ENCODE measurements around the gene ATP6V1E1.
A peak's percentile ranks its signal among the peaks of the same experiment; 100 is the strongest.
"Not testable (repeated sequence)": the region's sequence is repeated elsewhere in the genome, so short reads cannot be mapped to it uniquely, and the experiment has no call there.

ATP6V1E1 gene

DNA sequence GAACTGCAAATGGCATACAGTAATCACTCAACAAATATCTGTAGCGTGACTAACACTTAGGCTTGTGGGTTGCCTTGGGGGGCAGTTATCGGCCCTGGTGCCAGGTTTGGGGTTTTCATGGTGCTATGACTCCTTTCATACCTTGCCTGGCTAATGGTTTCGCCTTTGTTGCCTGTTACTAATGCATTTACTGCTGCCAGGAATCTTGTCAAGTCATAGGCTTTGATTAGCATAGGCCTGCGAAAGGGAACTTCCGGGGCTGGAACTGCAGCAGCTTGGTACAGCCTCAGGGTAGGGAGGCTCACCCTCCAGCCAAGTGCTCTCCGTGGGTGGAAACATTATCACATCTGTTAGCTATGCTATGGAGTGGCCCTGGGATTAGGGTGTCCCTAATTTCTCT is 52.1 kb downstream of the ATP6V1E1 start:
- Histone ChIP-seq H3K27me3 (no peaks in the 10 kb centered on the region), H3K36me3 (no peaks in the 10 kb centered on the region), H4K20me1 (no peaks in the 10 kb centered on the region), H3K4me1 (peaks cover 13% of the 10 kb centered on the region), H3K4me3 (no peak overlapping the region), H3K4me2 (no peak overlapping the region), H3K9ac (no peak overlapping the region), H3K9me3 (no peaks in the 10 kb centered on the region), H3K27ac (no peak overlapping the region)
- TF ChIP-seq Cebpa-rat (IDR thresholded peaks at IDR 0.05): no peak

DNA sequence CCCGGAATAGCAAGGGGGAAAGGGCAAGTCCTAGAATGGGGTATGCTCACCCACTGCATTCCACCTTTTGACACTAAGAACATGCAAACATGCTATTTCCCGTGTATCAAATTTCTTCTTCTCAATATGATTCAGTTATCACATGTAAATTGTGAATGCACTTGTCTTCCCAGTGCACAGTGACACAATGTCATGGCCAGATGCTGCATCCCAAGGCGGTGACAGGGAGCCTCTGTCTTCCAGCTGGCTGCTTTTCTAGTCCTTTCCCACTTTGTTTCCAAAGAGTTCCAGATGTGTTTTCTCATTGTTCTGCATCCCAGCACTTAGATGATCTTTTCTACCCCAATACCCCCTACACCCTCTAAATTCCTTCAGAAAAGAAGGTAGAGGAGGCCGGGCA is 52.9 kb downstream of the ATP6V1E1 start:
- no peak overlapping the region for H3K9ac ChIP-seq
- no peaks in the 10 kb centered on the region for H3K36me3 ChIP-seq
- TF ChIP-seq Cebpa-rat (IDR thresholded peaks at IDR 0.05): no peak
- H3K27me3 ChIP-seq: no peaks in the 10 kb centered on the region
- no peak overlapping the region for H3K4me3 ChIP-seq
- no peaks in the 10 kb centered on the region for H3K9me3 ChIP-seq
- no peak overlapping the region for H3K4me2 ChIP-seq
- peaks cover 13% of the 10 kb centered on the region for H3K4me1 ChIP-seq
- no peaks in the 10 kb centered on the region for H4K20me1 ChIP-seq
- no peak overlapping the region for H3K27ac ChIP-seq

DNA sequence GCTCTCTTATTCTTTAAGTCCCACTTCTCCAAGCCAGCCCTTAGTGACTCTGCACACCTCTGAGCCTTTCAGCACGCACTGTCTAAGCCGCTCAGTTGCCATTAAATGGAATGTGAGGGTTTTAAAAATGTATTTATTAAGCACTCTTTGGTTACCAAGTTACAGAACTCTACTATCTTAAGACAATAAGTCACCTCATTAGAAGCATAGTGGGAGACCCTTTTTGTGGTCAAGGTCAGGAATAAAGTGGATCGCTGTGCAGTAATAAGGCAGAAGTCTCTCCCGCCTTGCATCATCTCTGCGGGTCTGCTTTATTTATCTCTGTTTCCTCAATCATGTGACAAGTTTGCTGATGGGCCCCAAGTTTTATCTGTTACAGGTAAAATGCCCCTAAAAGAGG is 53.4 kb downstream of the ATP6V1E1 start:
- H4K20me1 ChIP-seq: no peaks in the 10 kb centered on the region
- H3K36me3 ChIP-seq: no peaks in the 10 kb centered on the region
- TF ChIP-seq Cebpa-rat (IDR thresholded peaks at IDR 0.05): no peak
- no peak overlapping the region for H3K4me3 ChIP-seq
- no peak overlapping the region for H3K27ac ChIP-seq
- peaks cover 13% of the 10 kb centered on the region for H3K4me1 ChIP-seq
- H3K9me3 ChIP-seq: no peaks in the 10 kb centered on the region
- H3K9ac ChIP-seq: no peak overlapping the region
- H3K4me2 ChIP-seq: no peak overlapping the region
- no peaks in the 10 kb centered on the region for H3K27me3 ChIP-seq

DNA sequence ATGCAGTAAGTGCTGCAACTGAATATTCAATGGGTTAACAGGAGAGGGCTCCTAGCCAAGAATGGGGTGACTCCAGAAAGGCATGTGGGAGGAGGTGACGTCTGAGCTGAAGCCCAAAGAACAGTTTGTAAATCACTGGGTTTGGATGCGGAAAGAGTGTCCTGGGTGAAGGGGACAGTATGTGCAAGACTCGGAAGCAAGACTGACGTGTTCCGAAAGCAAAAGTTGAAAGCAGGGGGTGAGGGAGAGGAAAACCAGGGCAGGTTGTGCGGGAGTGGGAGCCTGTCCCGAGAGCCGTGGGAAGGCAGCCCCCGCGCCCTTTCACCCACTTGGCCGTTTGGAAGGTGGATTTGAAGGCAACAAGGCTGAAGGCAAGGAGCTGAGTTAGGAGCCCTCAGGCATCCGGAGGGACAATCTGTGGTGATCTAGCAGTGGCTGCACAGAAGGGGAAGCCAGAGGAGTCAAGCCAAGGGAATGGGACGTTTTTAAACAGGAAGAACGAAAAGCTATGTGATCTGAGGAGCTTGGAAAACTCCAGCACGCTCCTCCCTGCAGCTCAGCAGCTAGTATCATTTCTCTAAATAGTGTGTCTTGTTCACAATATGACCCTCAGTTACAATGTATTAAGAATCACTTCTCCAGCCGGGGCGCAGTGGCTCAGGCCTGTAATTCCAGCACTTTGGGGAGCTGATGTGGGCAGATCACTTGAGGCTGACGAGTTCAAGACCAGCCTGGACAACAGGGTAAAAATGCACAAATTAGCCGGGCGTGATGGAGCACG is 57.5 kb downstream of the ATP6V1E1 start:
- Histone ChIP-seq H3K4me2 (no peak overlapping the region), H3K9me3 (no peaks in the 10 kb centered on the region), H3K4me3 (no peak overlapping the region), H3K4me1 (peaks cover 8% of the 10 kb centered on the region), H3K27ac (no peak overlapping the region), H3K9ac (no peak overlapping the region), H3K36me3 (no peaks in the 10 kb centered on the region), H3K27me3 (no peaks in the 10 kb centered on the region), H4K20me1 (no peaks in the 10 kb centered on the region)
- TF ChIP-seq Cebpa-rat (IDR thresholded peaks at IDR 0.05): no peak

DNA sequence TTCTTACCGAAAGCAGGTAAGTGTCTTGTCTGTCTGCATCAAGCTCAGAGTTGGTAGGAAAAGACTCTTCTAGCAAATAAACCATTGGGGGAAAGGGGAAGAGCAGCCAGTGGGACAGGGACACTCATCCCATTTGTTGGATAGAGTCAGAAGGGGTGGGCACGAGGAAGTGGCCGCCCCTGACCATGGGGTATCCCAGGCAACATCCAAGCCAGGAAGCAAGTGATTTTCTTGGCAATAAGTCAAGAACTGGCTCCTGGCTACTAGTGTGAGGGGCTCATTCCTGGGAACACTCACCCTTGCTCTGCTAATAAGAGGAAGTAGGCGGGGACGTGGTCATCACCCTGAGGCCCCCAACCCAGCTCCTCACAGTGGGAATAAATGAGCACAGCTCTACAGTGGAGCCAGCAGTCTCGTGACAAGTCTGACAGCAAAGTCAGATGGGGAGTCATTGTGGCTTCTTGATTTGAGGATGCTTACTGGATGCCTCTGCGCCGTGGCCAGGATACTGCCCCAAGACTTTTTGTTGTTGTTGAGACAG is 58.5 kb downstream of the ATP6V1E1 start:
- no peak overlapping the region for H3K4me2 ChIP-seq
- no peak for TF ChIP-seq Cebpa-rat (IDR thresholded peaks at IDR 0.05)
- no peak overlapping the region for H3K4me3 ChIP-seq
- no peak overlapping the region for H3K27ac ChIP-seq
- no peaks in the 10 kb centered on the region for H3K36me3 ChIP-seq
- H3K9me3 ChIP-seq: no peaks in the 10 kb centered on the region
- H3K27me3 ChIP-seq: no peaks in the 10 kb centered on the region
- H4K20me1 ChIP-seq: no peaks in the 10 kb centered on the region
- peaks cover 8% of the 10 kb centered on the region for H3K4me1 ChIP-seq
- no peak overlapping the region for H3K9ac ChIP-seq

DNA sequence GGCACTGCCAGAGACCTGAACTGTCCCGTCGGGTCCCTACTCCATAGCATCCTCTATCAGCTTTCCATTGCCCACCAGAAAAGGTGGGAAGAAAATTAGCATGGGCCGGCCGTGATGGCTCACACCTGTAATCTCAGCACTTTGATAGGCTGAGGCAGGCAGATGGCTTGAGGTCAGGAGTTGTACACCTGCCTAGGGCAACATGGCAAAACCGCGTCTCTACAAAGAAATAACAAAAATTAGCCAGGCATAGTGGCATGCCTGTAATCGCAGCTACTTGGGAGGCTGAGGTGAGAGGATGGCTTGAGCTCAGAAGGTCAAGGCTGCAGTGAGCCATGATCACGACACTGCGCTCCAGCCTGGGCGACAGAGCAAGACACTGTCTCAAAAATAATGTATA is 61.8 kb downstream of the ATP6V1E1 start:
- Histone ChIP-seq H3K4me2 (no peak overlapping the region), H3K27me3 (no peaks in the 10 kb centered on the region)

DNA sequence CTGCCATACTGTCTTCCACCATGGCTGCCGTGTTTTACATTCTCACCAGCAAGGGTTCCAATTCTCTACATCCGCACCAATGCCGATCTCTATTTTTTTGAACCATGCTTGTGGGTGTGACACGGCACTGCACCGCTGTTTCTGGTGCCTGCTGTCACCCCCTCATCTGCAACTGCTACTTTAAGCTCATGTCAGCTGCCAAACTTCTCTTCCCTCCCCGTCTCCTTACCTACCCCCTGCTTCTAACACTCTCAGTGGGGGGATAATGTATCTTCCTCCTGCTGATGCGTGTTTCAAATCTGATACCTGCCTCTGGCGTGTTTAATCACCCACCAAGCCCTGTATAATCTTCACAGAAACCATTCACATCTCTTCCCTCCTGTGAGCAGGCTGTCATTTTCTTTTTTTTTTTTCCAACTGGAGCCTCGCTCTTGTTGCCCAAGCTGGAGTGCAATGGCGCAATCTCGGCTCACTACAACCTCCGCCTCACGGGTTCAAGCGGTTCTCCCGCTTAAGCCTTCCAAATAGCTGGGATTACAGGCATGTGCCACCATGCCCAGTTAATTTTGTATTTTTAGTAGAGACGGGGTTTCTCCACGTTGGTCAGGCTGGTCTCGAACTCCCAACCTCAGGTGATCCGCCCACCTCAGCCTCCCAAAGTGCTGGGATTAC is 62.4 kb downstream of the ATP6V1E1 start:
- not testable (repeated sequence) for H3K4me2 ChIP-seq, H3K27ac ChIP-seq, H3K4me3 ChIP-seq, H3K9me3 ChIP-seq, H4K20me1 ChIP-seq, H3K36me3 ChIP-seq, H3K27me3 ChIP-seq, H3K9ac ChIP-seq
- peaks cover 30% of the 10 kb centered on the region for H3K4me1 ChIP-seq

More for the DNA sequence above, 61.8 kb downstream of the ATP6V1E1 start:
- Histone ChIP-seq H4K20me1 (no peaks in the 10 kb centered on the region), H3K4me3 (no peak overlapping the region), H3K27ac (no peak overlapping the region), H3K4me1 (peaks cover 30% of the 10 kb centered on the region), H3K9me3 (no peaks in the 10 kb centered on the region), H3K36me3 (no peaks in the 10 kb centered on the region), H3K9ac (no peak overlapping the region)
- TF ChIP-seq Cebpa-rat (IDR thresholded peaks at IDR 0.05): no peak

DNA sequence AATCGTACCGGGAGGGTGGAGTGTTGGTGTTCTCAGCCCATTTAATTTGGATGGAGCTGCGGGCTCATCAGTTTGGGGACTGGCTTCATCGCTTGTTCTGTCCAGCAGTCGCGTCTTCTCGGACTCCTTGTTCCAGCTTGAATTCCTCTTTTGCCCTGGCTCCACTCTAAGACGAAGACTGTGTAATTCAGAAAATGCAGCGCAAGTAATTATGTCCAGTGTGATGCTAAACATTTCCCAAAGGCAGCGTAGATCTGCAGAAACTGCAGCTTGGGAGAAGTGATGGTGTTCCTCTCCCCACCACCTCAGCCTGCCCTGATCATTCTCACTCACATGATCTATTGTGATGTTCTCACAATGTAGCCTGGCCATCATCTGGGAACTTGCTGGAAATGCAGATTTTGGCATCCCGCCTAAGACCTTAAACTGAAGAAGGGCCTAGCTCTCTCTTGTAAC is 64.6 kb downstream of the ATP6V1E1 start:
- Histone ChIP-seq H3K27me3 (no peaks in the 10 kb centered on the region), H3K27ac (no peak overlapping the region), H3K9ac (no peak overlapping the region), H3K4me2 (0 out of 2 replicates have a peak overlapping the region, but pooled peaks have one; percentile 71), H3K9me3 (no peaks in the 10 kb centered on the region), H3K4me3 (no peak overlapping the region), H4K20me1 (no peaks in the 10 kb centered on the region), H3K36me3 (no peaks in the 10 kb centered on the region), H3K4me1 (peaks cover 30% of the 10 kb centered on the region)
- no peak for TF ChIP-seq Cebpa-rat (IDR thresholded peaks at IDR 0.05)

DNA sequence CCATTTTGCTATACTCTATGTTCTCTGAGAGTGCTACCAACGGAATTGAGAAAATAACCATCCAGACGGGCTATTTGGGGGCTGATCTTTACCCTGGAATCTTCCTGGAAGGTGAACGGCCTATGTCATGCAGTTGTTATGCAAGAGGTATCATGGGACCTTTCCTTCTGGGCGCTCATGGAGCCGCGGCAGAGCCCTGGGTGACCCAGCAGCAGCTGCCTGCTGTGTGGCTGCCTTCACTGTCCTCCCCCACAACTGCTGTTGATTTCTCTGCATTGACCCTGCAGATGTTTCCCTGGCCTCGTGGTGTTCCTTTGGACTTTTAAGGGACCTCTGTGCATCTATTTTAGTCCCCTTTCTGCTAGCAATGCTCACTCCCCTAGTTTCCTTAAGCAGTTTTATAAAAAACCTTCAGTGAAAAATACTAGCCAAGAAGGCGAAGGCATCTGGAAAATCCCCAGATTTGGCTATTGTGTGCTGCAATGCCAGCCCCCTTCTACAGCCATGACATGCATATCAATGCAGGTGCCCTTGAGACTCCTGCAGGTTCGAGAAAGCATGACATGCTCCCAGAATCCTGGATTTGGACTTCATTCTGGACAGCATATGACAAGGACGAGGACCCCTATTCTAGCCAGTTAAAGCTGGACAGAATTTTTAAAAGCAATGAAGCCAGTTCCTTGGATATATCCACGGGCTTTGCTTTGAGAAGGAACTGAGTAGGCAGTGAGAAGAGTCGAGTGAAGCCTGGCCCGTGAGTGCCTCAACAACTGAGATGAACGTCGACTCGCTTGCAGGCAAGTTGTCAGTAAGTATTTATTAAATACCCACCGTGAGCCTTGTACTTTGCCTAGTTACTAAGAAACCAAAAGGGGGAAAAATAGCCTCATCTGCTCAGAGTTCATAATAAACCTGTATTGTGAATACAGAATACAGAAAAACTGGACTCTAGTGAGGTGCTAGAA is 65.4 kb downstream of the ATP6V1E1 start, which contains the start of gene SLC25A18:
SLC25A18 (plus strand) TSS at position 593 of the 965 bp plus-strand sequence. CDS start 16,447 bp downstream, outside the sequence.
- H3K9ac ChIP-seq: peak within 1 kb of the TSS; percentile 6; the same call in 1 of the 2 replicates

More for the DNA sequence above, 65.4 kb downstream of the ATP6V1E1 start, which contains the start of gene SLC25A18:
- Histone ChIP-seq H3K27me3 (no peaks in the 10 kb centered on the region), H3K4me2 (peak within 1 kb of the TSS; percentile 71), H4K20me1 (no peaks in the 10 kb centered on the region), H3K9me3 (no peaks in the 10 kb centered on the region), H3K4me3 (no peak within 1 kb of the TSS), H3K4me1 (peaks cover 30% of the 10 kb centered on the region), H3K27ac (peak within 1 kb of the TSS; percentile 55), H3K36me3 (no peaks in the 10 kb centered on the region)
- peak; percentile 57 for TF ChIP-seq Cebpa-rat (IDR thresholded peaks at IDR 0.05)

All from BLaER1 (cell line).